CD14-positive monocyte (primary cell): ENCODE measurements around the gene E2F4. TPM values are rescaled to one million over a fixed set of nuclear protein-coding genes. Genes with fewer than 3 reads are reported as not detected.
A peak's percentile ranks its signal among the peaks of the same experiment; 100 is the strongest.

Experiments used
- DNase-seq, 3 donors: peaks; one replicate each; pipeline ENCODE4 v3.0.0-alpha.2; 2011 to 2022
- H2AFZ ChIP-seq: 2 replicates; pipeline ENCODE4 v1.6.0; 2012; ENCODE audit warnings: mild to moderate bottlenecking, low read depth, low read length, inconsistent platforms; ENCODE audit not compliant: insufficient read depth, poor library complexity, severe bottlenecking
- H3K27ac ChIP-seq, 2 donors: 1 replicate in 1 of 2; 2 replicates in 1 of 2; pipeline ENCODE4 v1.5.1; 2012 to 2013; ENCODE audit warnings: low read length in 2 of 2, control low read depth in 1 of 2, inconsistent platforms in 1 of 2, low read depth in 1 of 2, mild to moderate bottlenecking in 1 of 2
- H3K27me3 ChIP-seq, 2 donors: one replicate each; pipeline versions ENCODE4 v1.6.0 to v1.6.1; 2011 to 2013; ENCODE audit warnings: low read length in 2 of 2; ENCODE audit not compliant: control insufficient read depth in 2 of 2, insufficient read depth in 2 of 2
- H3K36me3 ChIP-seq, 2 donors: replicated peaks in 1 of 2; 1 replicate in 1 of 2; 2 replicates in 1 of 2; pipeline versions ENCODE4 v1.5.1 to v1.6.1; 2012 to 2013; ENCODE audit warnings: low read length in 2 of 2, control low read depth in 1 of 2, inconsistent platforms in 1 of 2, mild to moderate bottlenecking in 1 of 2; ENCODE audit not compliant: insufficient read depth in 2 of 2, control insufficient read depth in 1 of 2
- H3K4me1 ChIP-seq, 2 donors: 1 replicate in 1 of 2; 2 replicates in 1 of 2; pipeline versions ENCODE4 v1.5.1 to v1.6.1; 2012 to 2013; ENCODE audit warnings: low read length in 2 of 2, control low read depth in 1 of 2, inconsistent platforms in 1 of 2, mild to moderate bottlenecking in 1 of 2, moderate library complexity in 1 of 2; ENCODE audit not compliant: insufficient read depth in 2 of 2, control insufficient read depth in 1 of 2
- H3K4me2 ChIP-seq: replicated peaks from 2 replicates; pipeline ENCODE3; 2012; ENCODE audit warnings: low read length, moderate library complexity, mild to moderate bottlenecking; ENCODE audit not compliant: poor library complexity, severe bottlenecking; ENCODE audit errors: extremely low read depth
- H3K4me3 ChIP-seq, 3 experiments: fragments of 200-600 bp in 1 of 3; sonication (generic) in 1 of 3; replicated peaks in 1 of 3; 1 replicate in 2 of 3; 2 replicates in 1 of 3; pipeline ENCODE4 v1.5.1; 2011 to 2013; ENCODE audit warnings: low read length in 3 of 3, mild to moderate bottlenecking in 3 of 3, control low read depth in 2 of 3, low read depth in 2 of 3, inconsistent platforms in 1 of 3, moderate library complexity in 1 of 3
- H3K79me2 ChIP-seq: 2 replicates; pipeline ENCODE4 v1.6.0; 2012; ENCODE audit warnings: mild to moderate bottlenecking, control low read depth, inconsistent platforms, low read length, moderate library complexity; ENCODE audit not compliant: insufficient read depth
- H3K9ac ChIP-seq: 2 replicates; pipeline ENCODE4 v1.6.0; 2017; ENCODE audit warnings: low read length, mild to moderate bottlenecking; ENCODE audit not compliant: insufficient read depth, poor library complexity, severe bottlenecking
- H3K9me3 ChIP-seq, 2 donors: replicated peaks in 1 of 2; 1 replicate in 1 of 2; 2 replicates in 1 of 2; pipeline versions ENCODE4 v1.5.1 to v1.6.1; 2012 to 2013; ENCODE audit warnings: low read length in 2 of 2, control low read depth in 1 of 2; ENCODE audit not compliant: control insufficient read depth in 1 of 2, insufficient read depth in 1 of 2
- H4K20me1 ChIP-seq: 2 replicates; pipeline ENCODE4 v1.6.0; 2012; ENCODE audit warnings: mild to moderate bottlenecking, low read length, control low read depth, moderate library complexity; ENCODE audit not compliant: insufficient read depth
- H3K27ac Mint-ChIP-seq, 7 donors: one replicate each; pipeline ENCODE4 v1.8.0; 2020; ENCODE audit warnings: mild to moderate bottlenecking in 7 of 7, mixed read lengths in 7 of 7, moderate library complexity in 6 of 7, inconsistent platforms in 2 of 7
- H3K27me3 Mint-ChIP-seq, 3 donors: one replicate each; pipeline ENCODE4 v1.8.0; 2021 to 2022; ENCODE audit warnings: low read depth in 3 of 3, mild to moderate bottlenecking in 3 of 3, mixed read lengths in 3 of 3, moderate library complexity in 3 of 3, inconsistent platforms in 1 of 3
- H3K36me3 Mint-ChIP-seq, 2 donors: one replicate each; pipeline ENCODE4 v1.8.0; 2020; ENCODE audit warnings: mixed read lengths in 2 of 2, inconsistent platforms in 1 of 2, mild to moderate bottlenecking in 1 of 2
- H3K4me1 Mint-ChIP-seq: one replicate; pipeline ENCODE4 v1.8.0; 2020; ENCODE audit warnings: mild to moderate bottlenecking, mixed read lengths
- H3K4me3 Mint-ChIP-seq, 2 donors: one replicate each; pipeline ENCODE4 v1.8.0; 2020; ENCODE audit warnings: mild to moderate bottlenecking in 2 of 2, mixed read lengths in 2 of 2, moderate library complexity in 1 of 2
- H3K9me3 Mint-ChIP-seq, 7 donors: one replicate each; pipeline ENCODE4 v1.8.0; 2020 to 2022; ENCODE audit warnings: mixed read lengths in 7 of 7, mild to moderate bottlenecking in 6 of 7, moderate library complexity in 6 of 7, inconsistent platforms in 2 of 7
- CTCF ChIP-seq: fragments of 200-600 bp; IDR thresholded peaks from one replicate; pipeline ENCODE4 v1.8.0; 2022; ENCODE audit warnings: antibody characterized with exemption, mild to moderate bottlenecking
- WGBS: methylation state at CpG from one replicate; pipeline ENCODE4 v1.1.5; 2013; ENCODE audit warnings: missing lambda C conversion rate; ENCODE audit not compliant: insufficient coverage; 5-methylcytosine and 5-hydroxymethylcytosine counted together
- intact Hi-C, 2 donors: fragments of 100-400 bp; cut with micrococcal nuclease; formaldehyde crosslinking; loops; one replicate each; pipeline versions ENCODE4 v1.15.0 to v1.15.1; 2023
- polyA plus RNA-seq, 3 donors: library from polyadenylated mRNA; depleted of rRNA in 1 of 3; unstranded in 2 of 3; stranded (reverse) in 1 of 3; fragments of 300-500 nt in 2 of 3; fragments of >200 nt in 1 of 3; fragmentation: Illumina TruSeq in 2 of 3; gene quantifications; 1 replicate in 2 of 3; 2 replicates in 1 of 3; pipeline ENCODE4 v1.2.3, GENCODE V29; 2012 to 2021

E2F4 gene
- polyA plus RNA-seq, 3 donors, result 53.1 to 191 (median 61.5) TPM

GRCh38 chr16:67162506-67163163 lies 29.3 kb upstream of the E2F4 start:
- Histone ChIP-seq H3K79me2 (no peaks in the 10 kb centered on the region), H2AFZ (no peak overlapping the region), H3K36me3 (no peaks in the 10 kb centered on the region), H4K20me1 (peaks cover 70% of the 10 kb centered on the region), H3K27ac (no peak overlapping the region), H3K27me3 (peaks cover 47 to 59% of the 10 kb centered on the region in 2 donors), H3K9me3 (peaks cover 0 to 37% of the 10 kb centered on the region in 2 donors), H3K4me2 (peak overlapping the region; percentile 67), H3K4me3 (peak overlapping the region in 1 of 3 experiments; percentile 61), H3K4me1 (peaks cover 70 to 78% of the 10 kb centered on the region in 2 donors), H3K9ac (no peak overlapping the region)
- 4% methylated on average over 39 of the region's 44 CpGs for WGBS
- Mint-ChIP-seq H3K4me1 (peaks cover 54% of the 10 kb centered on the region), H3K27me3 (peaks cover 56 to 74% (median 69%) of the 10 kb centered on the region in 3 donors), H3K4me3 (peak overlapping the region; percentile 41 to 92), H3K27ac (no peak overlapping the region), H3K9me3 (peaks cover 0 to 31% (median 16%) of the 10 kb centered on the region in 7 donors), H3K36me3 (peaks cover 8 to 13% of the 10 kb centered on the region in 2 donors)
- no peak for TF ChIP-seq CTCF
- DNase-seq, result peak in 2 of 3 donors; percentile 33 to 62
- intact Hi-C loops, result no loop called here

- under 1% methylated on average over 97 of the region's 99 CpGs for WGBS
- Mint-ChIP-seq H3K4me1 (peaks cover 47% of the 10 kb centered on the region), H3K27me3 (peaks cover 64 to 76% (median 72%) of the 10 kb centered on the region in 3 donors), H3K36me3 (peaks cover 10 to 16% of the 10 kb centered on the region in 2 donors), H3K9me3 (peaks cover 0 to 31% (median 16%) of the 10 kb centered on the region in 7 donors), H3K4me3 (peak overlapping the region; percentile 58 to 92), H3K27ac (no peak overlapping the region)
- peak in 2 of 3 donors; percentile 19 to 43 for DNase-seq
- no peak for TF ChIP-seq CTCF
- Histone ChIP-seq H3K36me3 (no peaks in the 10 kb centered on the region), H3K79me2 (no peaks in the 10 kb centered on the region), H3K4me1 (peaks cover 63 to 71% of the 10 kb centered on the region in 2 donors), H2AFZ (no peak overlapping the region), H3K9me3 (peaks cover 0 to 37% of the 10 kb centered on the region in 2 donors), H4K20me1 (peaks cover 62% of the 10 kb centered on the region), H3K4me2 (peak overlapping the region; percentile 67), H3K4me3 (peak overlapping the region in 1 of 3 experiments; percentile 61), H3K9ac (no peak overlapping the region), H3K27me3 (peaks cover 49 to 67% of the 10 kb centered on the region in 2 donors), H3K27ac (no peak overlapping the region)
- intact Hi-C loops, result no loop called here
Measured at GRCh38 chr16:67163164-67163998, 28.6 kb upstream of the E2F4 start.
